ENCODE results near the gene SP2.

Gene SP2

DNA sequence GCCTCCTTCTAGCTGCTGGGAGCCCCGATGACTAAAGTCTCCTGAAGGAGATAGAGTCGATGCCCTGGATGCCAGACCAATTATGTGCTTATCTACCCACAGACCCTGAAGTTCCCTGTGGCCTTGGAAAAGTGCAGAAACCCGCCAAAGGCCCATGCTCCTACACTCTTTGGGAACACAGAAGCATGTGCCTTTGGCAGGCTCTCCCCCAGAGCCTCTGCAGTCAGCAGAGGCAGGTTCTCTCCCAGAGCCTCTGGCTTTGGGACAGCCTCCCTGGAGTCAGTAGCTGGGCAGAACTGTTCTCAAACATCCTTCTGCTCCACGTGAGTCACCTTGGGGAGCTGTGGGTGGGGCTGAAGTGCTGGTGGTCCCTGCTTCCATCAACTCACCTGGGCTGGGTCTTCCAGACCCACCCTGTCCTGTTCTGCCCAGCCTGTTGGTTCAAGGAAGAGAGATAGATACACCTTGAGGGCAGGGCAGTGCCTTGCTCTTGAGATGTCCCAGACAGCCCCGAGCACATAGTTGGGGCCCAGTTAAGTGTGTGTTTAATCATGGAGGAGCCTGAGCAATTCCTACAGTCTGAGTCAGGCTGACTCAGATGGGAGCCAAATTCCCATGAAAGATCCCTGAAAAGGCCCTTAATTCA is 71.7 kb downstream of the SP2 start:
- FAIRE-seq (no peak), DNase-seq (ENCODE audit: insufficient read length, low spot score) (no peak)

GRCh38 chr17:47968836-47969235 is 72.8 kb downstream of the SP2 start:
- no peak for FAIRE-seq
- no peak for DNase-seq (ENCODE audit: insufficient read length, low spot score)

GRCh38 chr17:47969930-47970724 is 74.1 kb downstream of the SP2 start:
- peak; percentile 40 for FAIRE-seq
- no peak for DNase-seq (ENCODE audit: insufficient read length, low spot score)

GRCh38 chr17:47970725-47971499 is 74.9 kb downstream of the SP2 start, which contains the start of gene CDK5RAP3:
CDK5RAP3 (plus strand) TSS chr17:47971113; CDS start chr17:47971147, 34 bp downstream.
- DNase-seq (ENCODE audit: insufficient read length, low spot score) (peak; percentile 92), FAIRE-seq (peak; percentile 99)

- DNase-seq (ENCODE audit: insufficient read length, low spot score) (no peak), FAIRE-seq (no peak)
Observed at GRCh38 chr17:47973541-47973940, 77.5 kb downstream of the SP2 start.

- DNase-seq (ENCODE audit: insufficient read length, low spot score) (no peak), FAIRE-seq (no peak)
Observed at GRCh38 chr17:47975189-47975822, 79.3 kb downstream of the SP2 start.

DNA sequence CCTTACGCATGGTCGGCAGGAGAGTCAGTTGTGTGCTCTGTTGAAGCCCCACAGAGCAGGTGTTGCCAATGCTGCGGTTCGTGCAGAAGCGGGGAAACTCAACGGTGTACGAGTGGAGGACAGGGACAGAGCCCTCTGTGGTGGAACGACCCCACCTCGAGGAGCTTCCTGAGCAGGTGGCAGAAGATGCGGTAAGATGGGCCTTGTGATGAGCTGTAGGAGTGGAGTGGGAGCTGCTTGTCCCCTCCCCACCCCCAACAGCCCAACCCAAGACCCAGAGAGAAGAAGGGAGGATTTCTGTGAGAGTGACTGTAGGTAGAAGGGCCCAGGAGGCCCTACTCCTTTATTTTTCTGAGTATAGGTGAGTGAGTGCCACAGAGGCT is 79.8 kb downstream of the SP2 start:
- no peak for FAIRE-seq
- DNase-seq (ENCODE audit: insufficient read length, low spot score), result no peak

- DNase-seq (ENCODE audit: insufficient read length, low spot score) (peak; percentile 69), FAIRE-seq (peak; percentile 60)
Observed at GRCh38 chr17:47978324-47978723, 82.3 kb downstream of the SP2 start.
